Left kidney (tissue), 2 donors: ENCODE measurements around the gene EDEM1. TPM values are rescaled to one million over a fixed set of nuclear protein-coding genes. Genes with fewer than 3 reads are reported as not detected.

Experiments used
- DNase-seq: peaks from one replicate; pipeline ENCODE4 v3.0.0-alpha.2; 2013
- polyA plus RNA-seq: library from polyadenylated mRNA; unstranded; fragments of 120-200 nt; gene quantifications from one replicate; pipeline ENCODE4 v1.2.1, GENCODE V29; 2013; ENCODE audit not compliant: insufficient read length

EDEM1 gene
- polyA plus RNA-seq, 1 donor = 25.7 TPM

DNA sequence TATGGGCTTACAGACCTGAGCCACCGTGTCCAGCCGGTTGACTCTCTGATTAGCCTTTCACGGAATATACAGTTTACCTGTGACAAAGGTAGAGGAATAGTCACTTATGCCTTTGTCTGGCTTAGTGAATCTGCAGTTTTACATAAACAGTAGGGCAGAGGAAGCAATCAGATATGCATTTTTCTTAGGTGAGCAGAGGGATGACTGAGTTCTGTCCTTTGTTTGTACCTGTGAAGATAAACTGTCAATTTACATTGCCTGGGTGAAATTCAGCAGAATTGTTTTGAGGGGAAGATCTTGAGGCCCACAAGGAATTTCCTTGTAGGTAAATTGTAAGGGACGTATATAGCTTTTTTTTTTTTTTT, 10.8 kb downstream of the EDEM1 start:
- DNase-seq = no peak

DNA sequence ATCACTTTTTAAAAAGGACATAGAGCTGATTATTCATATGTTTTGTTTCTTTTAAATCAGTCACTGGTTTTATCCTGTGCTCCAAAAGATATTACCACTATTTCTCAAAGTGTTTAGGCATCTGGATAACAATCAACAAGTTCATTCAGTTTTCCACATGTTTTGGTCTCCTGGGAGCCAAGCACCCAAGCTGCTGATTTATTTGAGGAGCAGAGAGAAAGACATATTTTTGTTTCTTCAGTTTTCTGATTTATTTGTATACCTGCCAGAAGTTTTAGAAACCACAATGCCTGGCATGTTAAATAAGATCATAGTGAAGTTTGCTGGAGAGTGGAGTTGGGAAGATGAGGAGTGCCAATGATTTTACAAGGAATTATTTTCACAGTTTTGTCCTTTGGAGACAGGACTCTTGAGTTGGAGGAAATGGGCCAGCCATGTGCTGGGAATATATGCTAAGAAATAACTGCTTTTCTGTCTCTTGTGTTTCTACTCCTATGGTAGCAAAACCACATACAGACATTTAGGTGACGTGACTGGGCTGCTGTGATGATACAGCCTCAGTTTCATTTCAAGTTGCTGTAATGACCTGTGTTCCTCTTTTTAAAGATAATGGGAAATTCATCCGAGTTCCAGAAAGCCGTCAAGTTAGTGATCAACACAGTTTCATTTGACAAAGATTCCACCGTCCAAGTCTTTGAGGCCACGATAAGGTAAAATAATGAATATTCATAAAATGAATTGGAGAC, 11.7 kb downstream of the EDEM1 start:
- DNase-seq = no peak

DNA sequence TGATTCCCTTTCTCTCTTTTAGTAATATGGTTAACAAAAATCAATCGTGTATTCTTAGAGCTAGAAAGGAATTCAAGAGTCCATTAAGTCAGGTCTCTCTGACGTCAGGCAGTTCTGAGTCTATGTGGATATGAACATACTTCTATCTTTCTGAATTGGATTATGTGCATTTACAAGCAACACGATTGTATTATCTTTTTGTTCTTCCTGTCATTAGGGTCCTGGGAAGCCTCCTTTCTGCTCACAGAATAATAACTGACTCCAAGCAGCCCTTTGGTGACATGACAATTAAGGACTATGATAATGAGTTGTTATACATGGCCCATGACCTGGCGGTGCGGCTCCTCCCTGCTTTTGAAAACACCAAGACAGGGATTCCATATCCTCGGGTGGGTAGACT, 14.0 kb downstream of the EDEM1 start:
- DNase-seq = no peak

DNA sequence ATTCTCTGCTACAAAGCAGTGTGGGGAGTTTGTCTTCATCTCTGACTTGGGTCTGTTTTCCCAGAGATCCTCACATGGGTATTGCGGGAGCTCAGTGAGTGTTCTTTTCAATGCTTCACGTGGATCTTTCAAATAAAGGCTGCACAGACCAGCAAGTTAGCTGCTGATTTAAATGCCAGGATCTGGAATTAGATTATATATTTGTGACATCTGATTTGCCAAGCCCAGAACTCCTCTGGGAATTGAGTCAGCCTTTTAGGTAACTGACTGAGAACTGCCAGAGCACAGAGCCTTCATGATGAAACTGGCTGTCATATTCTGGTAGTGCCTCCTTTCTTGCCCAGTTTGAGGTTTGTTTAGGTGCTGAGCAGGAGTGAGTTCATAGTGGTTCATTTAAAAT, 14.7 kb downstream of the EDEM1 start:
- DNase-seq = no peak

DNA sequence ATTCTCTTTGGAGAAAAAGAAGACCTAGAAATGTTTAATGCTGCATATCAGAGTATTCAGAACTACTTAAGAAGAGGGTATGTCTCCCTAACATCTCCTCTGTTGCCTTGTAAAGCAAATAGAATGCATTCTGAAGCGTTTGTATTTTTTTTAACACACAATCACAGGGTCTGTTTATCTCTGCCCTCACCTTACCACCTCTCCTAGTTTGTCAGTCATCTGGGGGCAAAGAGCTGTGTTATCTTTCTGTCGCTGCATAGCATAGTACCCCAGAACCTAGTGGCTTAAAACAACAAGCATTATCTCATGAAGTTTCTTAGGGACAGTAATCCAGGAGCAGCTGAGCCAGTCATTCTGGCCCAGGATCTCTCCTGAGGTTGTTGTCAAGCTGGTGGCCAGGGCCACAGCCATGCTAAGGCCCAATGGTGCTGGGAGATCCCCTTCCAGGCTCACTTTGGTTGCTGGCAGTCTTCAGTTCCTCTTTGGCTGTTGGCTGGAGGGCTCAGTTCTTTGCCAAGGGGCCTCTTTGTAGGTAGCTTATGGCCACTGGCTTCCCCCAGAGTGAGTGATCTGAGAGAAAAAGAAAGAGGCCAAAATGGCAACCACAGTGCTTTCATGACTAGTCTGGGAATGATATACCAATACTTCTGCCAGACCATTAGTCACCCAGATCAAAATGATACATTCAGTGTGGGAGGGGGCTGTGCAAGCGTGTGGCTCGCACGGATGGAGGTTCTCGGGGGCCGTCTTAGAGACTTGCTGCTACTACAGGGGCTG, 17.8 kb downstream of the EDEM1 start:
- DNase-seq = no peak

DNA sequence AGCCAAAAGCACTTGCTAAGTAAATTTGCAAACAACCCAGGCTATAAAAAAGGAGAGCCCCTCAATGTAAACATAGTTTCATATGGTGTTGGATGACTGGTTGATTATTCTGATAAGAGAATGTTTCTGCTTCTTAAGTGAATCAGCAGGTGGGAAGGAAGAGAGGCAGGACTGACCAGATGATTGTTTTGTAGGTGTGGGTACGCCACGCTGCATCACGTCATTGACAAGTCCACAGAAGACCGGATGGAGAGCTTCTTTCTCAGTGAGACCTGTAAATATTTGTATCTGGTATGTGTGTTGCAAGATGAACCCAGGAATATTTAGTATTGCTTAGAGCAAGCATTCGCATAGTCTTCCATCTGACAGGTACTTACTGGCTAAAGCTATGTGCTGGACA, 23.4 kb downstream of the EDEM1 start:
- DNase-seq = no peak

DNA sequence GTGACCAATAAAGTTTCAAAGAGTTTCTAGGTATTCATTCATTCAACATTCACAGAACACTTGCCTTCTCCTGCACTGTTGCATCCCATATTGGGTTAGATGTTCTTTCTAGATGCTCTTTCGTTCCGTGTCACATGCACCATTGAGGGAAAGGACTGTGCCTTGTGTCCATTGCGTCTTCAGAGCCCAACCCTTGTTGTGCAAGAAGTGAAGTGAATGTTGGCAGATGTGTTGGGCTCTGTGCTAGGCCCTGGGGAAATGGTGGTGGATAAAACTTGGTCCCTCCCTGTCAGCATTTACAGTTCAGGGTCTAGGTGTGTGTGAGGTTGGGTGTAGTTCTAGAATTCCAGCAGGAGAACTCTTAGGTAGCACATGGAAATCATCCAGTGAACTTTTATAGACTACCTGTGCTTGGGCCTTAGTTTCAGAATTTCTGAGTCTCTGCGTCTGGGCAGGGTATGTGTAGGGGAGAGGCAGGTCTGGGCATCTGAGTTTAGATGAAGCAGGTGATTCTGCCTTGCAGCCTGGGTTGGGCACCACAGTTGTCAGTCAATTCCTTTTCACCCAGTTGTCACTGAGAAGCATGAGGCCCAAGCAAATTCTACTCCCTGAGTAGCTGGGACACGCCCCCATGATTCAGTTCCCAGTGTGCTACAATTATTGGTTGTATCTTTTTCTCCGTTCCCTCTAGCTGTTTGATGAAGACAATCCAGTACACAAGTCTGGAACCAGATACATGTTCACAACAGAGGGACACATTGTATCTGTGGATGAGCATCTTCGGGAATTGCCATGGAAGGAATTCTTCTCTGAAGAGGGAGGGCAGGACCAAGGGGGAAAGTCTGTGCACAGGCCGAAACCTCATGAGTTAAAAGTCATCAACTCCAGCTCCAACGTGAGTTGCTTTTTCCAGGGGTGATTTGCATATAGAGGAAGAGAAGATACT, 25.4 kb downstream of the EDEM1 start:
- no peak for DNase-seq

DNA sequence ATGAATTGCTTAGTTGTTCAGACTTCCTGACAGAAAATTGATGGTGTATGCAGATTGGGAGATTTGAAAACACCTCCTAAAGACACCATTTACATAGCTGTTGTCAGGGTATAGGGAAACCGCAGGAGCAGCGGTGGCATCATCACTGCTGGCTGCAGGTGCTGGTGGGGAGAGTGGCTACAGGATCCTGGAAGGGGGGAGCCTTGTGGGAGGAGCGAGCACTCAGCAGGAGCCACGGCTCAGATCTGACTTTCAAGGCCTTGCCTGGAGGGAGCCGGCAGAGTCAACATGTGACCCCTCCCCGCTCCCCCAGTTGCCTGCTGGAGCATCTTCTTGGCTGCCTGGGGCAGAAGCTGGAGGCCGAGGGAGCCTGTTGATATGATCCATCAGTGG, 26.1 kb downstream of the EDEM1 start:
- no peak for DNase-seq

DNA sequence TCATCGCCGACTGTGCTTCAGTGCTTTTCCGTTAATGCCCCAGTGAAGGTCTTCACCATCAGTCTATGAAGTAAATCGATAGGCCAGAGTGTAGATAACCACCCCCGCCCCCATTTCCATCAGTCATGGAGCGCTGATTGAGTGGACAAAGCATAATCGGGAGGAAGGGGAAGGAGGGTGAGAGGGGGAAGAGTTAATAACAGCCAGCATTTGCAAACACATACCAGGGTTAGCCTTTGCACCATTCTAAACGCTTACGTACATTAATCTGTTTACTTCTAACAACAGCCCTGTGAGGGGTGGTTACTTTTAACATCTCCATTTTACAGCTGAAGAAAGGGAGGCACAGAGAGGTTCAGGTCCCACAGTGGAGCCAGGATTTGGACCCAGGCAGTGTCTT, 26.8 kb downstream of the EDEM1 start:
- DNase-seq = no peak

DNA sequence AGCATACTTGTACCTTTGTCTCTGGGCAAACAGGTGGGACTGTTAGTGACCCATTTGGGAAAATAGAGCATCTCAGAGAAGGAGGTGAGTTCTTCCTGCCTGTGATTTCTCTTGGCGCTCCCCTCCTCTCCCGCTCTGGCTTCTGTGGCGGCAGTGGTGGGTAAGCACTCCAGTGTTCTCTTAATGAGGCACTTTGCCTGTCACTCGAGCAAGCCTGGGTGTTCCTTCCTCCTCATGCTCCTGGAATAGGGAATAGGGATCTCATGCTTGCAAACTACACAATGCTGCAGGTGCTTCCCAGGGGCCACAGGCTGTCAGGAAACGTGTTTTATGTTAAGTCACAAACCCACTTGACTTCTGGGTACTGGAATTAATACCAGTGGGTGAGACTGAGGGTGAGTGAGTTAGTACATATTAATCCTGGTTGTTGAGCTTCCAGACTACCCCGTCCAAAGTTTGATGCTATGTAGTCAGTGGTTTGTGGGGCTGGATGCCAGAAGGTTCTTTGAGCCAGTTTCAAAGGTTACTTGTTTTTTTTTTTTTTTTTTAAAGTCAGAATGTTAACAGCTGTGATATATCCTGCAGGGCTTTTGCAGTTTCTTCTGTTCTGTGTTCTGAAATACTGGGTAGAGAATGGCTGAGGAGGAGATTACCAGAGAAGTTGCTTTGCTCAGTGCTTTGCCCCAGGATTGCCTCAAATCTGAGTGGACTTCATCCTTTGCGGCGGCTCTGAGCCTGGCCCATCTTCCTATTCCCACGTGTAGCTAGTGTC, 30.5 kb downstream of the EDEM1 start:
- DNase-seq = no peak

DNA sequence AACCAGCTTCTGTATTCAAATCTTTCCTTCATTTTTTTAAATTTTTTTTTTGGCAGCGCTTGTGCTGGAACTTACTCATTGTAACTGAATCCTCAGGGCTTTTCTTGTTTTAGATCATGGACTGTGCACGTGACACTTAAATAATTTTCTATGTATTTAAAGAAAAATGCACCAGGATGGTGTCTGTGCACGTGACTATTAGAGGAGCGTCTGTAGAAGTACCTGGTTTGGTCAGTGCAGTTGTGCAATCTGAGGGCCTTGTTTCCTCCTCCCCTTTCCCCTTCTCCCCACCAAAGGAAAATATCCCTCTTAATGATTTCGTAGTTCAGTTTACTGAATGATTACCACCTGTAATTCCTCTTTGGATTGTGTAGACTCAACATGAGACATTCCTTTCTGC, 31.3 kb downstream of the EDEM1 start:
- no peak for DNase-seq

DNA sequence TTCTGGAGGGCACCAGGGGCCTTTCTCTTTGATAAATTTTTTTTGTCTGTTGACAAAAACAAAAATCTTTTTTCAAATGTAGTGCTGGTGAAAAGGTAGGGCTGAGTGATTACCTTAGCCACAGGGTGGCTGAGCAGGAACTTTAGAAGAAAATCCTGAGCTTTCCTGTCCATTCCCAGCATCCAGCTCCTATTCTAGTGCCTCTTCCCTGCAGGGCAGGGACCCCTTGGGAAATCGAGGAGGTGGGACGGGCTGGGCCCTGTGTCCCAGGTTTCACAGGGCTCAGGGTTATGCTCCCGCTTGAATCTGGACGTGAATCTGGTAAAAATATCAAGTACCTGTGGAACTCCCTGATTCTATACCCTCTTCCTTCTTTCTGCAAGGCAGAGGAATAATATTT, 31.7 kb downstream of the EDEM1 start:
- no peak for DNase-seq

DNA sequence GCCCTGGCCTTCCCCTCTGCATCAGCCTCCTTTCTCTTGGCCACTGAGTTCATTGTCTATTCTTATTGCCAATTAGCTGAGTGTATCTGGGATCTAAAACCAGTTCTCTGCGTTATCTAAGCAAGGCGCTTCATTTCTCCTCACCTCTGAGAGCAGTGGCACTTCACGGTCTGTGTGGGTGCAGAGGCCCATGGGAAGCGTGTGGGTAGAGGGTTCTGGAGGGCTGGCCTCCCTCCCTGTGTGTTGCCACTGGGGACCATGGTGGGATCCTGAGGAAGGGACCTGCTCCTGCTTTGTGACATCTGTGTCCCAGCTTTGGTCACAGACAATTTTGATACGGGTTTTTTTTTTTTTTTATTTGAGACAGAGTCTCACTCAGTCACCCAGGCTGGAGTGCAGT, 32.7 kb downstream of the EDEM1 start:
- DNase-seq = no peak

DNA sequence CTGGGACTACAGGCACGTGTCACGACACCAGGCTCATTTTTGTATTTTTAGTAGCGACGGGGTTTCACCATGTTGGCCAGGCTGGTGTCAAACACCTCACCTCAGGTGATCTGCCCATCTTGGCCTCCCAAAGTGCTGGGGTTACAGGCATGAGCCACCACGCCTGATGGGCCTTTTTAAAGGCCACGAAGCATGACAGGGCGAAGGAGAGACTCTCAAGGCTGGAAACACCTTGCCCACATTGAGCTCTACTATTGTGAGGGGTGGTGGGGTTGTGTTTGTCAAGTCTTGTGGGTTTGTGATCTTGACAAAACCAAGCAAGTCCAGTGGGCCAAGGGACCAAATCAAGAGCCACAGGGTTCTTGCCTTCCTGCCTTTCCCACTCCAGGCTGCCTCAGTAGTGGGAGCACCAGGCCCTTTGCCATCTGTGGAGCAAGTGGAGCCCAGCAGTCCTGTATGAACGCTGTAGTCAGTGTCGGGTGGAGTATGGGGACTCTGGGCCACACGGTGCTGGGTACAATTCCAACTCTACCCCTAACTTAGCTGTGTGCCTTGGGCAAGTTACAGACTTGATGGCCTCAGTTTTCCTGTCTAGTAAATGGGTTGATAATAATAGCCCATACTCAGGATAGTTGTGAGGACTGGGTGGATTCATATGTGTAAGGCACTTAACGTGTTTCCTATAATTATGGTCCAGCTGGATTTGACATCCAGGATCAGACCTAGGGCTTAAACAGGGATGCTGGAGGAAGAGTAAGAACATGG, 33.3 kb downstream of the EDEM1 start:
- no peak for DNase-seq

DNA sequence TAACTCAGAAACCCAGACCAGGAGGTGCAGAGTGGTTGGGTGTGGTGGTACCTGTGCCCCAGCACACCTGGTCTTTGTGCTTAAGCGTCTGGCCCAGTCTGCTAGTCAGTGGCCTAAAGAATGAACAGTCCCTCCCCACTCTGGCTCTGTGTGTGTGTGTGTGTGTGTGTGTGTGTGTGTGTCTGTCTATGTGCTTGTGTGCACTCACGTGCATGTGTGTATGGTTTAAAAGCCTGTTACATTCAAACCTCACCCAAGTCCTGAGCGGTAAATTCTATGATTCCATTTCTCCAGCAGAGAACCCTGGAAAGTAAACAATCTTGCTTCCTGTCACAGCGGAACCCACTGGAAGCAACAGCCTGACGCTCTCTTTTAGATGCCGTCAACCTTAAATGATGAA, 34.2 kb downstream of the EDEM1 start:
- no peak for DNase-seq

DNA sequence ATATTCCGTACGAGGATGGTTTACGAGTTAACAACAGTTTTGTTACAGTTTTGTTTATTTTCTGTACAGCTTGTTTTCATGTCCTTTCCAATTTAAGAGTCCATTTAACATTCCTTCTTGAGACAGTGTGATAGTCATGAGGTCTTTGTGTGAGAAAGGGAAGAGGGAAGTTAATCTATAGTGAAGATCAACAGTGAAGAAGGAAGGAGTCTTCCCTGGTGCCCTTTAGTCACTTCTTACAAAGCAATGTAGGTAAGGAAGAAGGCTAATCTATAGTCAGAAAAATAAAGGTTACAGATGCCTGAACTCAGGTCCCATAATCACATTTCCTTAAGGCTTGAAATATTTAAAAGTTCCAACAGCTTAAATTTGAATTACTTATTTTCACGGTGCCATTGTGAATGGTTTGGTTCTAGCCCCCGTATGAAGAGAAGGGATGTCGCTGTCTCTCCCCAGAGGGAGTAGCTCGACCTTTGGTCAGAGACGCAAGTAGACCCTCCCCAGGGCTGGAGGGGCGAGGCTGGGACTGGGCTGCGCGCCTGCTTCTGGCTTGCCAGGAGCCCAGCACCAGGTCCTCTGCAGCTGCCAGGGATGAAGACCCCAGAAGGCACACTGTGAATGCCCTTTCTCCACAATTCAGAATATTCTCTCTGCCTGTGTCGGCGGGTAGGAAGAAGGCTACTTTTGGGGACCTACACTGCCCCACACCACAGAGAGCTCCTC, 34.9 kb downstream of the EDEM1 start:
- no peak for DNase-seq

DNA sequence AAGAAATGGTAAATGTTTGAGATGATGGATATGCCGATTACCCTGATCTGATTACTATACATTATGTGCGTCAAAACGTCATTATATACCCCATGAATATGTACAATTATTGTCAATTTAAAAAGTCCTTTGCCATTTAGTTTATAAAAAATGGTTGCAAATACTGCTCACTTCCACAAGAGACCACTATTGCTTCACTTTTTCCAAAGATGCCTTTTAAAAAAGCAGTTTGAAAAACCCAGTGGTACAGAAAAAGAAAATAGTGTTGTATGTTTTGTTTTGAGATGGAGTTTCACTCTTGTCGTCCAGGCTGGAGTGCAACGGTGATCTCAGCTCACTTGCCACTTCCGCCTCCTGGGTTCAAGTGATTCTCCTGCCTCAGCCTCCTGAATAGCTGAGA, 39.3 kb downstream of the EDEM1 start:
- DNase-seq = peak; percentile 34

DNA sequence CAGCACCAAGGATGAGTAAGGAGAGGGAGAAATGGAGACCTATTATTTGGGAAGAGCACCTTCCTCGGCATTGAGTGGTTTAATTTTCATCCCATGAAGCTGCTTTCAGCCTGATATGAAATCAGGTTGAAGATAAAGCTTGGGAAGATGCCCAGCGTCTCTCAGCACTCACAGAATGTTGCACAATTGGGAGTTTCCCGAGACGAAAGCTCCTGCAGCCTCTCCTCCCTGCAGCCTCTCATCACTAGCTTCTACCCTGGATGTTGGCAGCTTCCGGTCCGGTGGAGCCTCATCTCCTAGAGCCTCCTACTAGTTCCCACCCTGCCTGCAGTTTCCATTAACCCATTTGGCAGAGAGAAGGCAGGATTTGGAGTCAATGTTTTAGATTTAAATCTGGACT, 40.3 kb downstream of the EDEM1 start:
- DNase-seq = no peak

DNA sequence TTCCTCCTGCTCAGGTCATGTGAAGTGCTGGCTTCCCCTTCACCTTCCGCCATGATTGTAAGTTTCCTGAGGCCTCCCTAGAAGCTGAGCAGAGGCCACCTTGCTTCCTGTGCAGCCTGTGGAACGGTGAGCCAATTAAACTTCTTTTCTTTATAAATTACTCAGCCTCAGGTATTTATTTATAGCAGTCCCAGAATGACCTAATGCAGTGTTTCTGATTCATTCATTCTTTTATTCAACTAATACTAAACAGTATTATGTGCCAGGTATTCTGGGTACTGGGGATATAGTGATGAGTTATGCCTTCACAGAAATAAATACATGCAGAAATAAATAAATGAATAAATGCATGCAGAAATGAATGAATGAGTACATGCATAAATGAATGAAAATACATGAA, 41.9 kb downstream of the EDEM1 start:
- DNase-seq = no peak

DNA sequence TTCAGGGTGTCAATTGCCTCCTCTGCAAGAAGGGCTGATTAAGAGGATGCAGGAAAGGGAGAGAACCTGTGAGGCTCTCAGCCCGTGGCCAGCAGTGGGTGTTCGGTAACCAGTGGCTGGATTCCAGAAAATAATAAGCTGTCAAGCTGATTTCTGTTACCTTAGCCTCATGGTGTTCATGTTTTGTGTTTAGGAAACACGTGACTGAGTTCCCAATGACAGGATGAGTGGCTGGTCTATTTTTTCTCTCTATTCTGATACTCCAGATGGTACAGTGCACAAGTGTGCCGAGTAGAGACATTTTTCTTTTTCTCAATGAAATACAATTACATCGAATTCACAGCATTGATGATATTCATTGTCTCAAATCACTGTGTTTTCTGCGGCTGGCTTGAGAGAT, 43.6 kb downstream of the EDEM1 start:
- DNase-seq = no peak

DNA sequence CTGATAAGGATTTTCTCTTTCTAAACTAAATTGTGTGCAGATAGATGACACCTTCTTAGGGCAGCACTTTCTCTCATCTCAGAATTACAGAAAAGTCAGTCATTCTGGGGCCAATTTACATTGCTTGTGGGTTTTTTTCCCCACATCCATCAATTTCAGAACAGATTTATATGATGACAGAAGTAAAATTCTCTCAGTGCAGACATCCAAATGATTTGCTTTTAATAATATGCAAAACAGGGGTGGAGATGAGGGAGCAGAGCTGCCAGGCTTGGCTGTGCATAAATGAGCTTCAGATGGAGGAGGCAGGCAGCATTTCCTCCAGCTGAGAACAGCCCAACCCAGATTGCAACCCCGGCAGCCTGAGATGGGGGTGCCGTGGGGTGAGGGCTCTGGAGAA, 44.0 kb downstream of the EDEM1 start:
- DNase-seq = no peak
